IPS DF 4.7 (cell line): Measurements from ENCODE around the gene RASA3.
"Not testable (repeated sequence)": the region's sequence is repeated elsewhere in the genome, so short reads cannot be mapped to it uniquely, and the experiment has no call there.

Experiments used
- DNase-seq: peaks from one replicate; pipeline ENCODE4 v3.0.0-alpha.2; 2013; ENCODE audit warnings: low spot score; ENCODE audit errors: extremely low read depth

Gene RASA3

GRCh38 chr13:114102131-114102520 is 30.3 kb downstream of the RASA3 start:
- DNase-seq = no peak

GRCh38 chr13:114101358-114102130 is 30.9 kb downstream of the RASA3 start:
- DNase-seq = no peak

- DNase-seq = no peak
Observed at GRCh38 chr13:114100446-114101357, 31.7 kb downstream of the RASA3 start.

GRCh38 chr13:114099918-114100445 is 32.4 kb downstream of the RASA3 start:
- DNase-seq = no peak

GRCh38 chr13:114099191-114099590 is 33.2 kb downstream of the RASA3 start:
- DNase-seq = no peak

- DNase-seq = not testable (repeated sequence)
Observed at GRCh38 chr13:114098689-114099056, 33.8 kb downstream of the RASA3 start.

- DNase-seq = no peak
Observed at GRCh38 chr13:114097893-114098688, 34.3 kb downstream of the RASA3 start.

- DNase-seq = no peak
Observed at GRCh38 chr13:114097212-114097892, 35.1 kb downstream of the RASA3 start.

- DNase-seq = no peak
Observed at GRCh38 chr13:114096811-114097211, 35.6 kb downstream of the RASA3 start.

- DNase-seq = no peak
Observed at GRCh38 chr13:114096031-114096485, 36.4 kb downstream of the RASA3 start.

- DNase-seq = no peak
Observed at GRCh38 chr13:114095486-114095885, 36.9 kb downstream of the RASA3 start.

- DNase-seq = no peak
Observed at GRCh38 chr13:114093118-114093517, 39.3 kb downstream of the RASA3 start.

- DNase-seq = no peak
Observed at GRCh38 chr13:114092468-114092867, 40.0 kb downstream of the RASA3 start.

- no peak for DNase-seq
Observed at GRCh38 chr13:114090476-114090875, 41.9 kb downstream of the RASA3 start.

GRCh38 chr13:114089751-114090400 is 42.5 kb downstream of the RASA3 start:
- no peak for DNase-seq

- DNase-seq = no peak
Observed at GRCh38 chr13:114089341-114089740, 43.1 kb downstream of the RASA3 start.

GRCh38 chr13:114088863-114089262 is 43.6 kb downstream of the RASA3 start:
- no peak for DNase-seq

GRCh38 chr13:114088234-114088633 is 44.2 kb downstream of the RASA3 start:
- DNase-seq = no peak

- DNase-seq = no peak
Observed at GRCh38 chr13:114087430-114087829, 45.0 kb downstream of the RASA3 start.
